ENCODE measurements around the gene NALCN.
A peak's percentile ranks its signal among the peaks of the same experiment; 100 is the strongest.

NALCN gene

DNA sequence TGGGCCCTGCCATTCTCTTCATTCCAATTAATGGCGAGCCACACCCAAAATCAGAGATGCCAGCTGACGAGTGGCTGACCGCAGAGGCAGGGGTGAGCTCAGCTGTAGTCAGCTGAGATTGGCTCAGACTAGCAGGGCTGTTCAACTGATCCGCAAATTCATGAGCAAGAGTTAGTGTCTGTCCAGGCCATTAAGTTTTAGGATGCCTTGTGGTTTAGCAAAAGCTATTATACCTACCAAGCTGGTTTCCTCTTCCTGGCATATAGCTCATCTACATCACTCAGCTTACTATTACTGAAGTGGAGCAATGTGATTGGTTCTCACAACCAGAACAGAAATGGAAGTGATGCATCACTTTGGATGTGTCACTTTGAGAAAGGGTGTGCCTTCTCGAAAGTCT is 148.7 kb downstream of the NALCN start:
- no peak for DNase-seq

DNA sequence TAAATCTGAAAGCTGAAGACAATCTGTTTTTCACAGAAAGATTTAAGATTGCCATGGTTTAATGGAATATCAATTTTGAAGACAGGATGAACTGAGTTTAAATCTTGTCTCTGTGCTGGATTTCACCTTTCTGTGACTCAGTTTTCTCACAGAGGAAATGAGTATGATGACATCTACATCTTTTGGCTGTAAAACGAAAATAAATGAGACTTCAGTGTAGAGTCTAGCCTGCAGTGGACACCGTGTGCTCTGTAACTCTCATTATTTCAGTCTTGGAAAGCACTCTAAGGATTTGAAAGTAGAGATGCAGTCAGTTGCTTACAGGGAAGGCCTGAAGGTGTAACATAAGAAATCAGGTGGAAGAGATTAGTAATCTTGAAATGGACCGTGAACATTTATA is 150.4 kb downstream of the NALCN start:
- DNase-seq = no peak

DNA sequence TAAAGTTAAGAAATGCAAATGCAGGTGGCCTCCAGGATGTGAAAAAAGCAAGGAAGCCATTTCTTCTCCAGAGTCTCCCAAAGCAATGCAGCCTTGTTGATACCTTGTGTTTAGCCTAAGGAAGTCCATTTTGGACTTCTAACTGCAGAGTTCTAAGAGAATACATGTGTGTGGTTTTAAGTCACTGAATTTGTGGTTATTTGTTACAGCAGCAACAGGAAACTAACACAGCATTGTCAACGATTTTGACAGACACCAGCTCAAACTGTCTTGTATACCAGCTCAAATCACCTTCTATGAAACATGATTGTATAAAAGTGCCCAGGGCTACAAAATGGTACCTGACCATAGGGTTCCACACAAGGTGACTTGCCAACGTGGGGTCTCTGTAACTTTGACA is 151.4 kb downstream of the NALCN start:
- no peak for DNase-seq

DNA sequence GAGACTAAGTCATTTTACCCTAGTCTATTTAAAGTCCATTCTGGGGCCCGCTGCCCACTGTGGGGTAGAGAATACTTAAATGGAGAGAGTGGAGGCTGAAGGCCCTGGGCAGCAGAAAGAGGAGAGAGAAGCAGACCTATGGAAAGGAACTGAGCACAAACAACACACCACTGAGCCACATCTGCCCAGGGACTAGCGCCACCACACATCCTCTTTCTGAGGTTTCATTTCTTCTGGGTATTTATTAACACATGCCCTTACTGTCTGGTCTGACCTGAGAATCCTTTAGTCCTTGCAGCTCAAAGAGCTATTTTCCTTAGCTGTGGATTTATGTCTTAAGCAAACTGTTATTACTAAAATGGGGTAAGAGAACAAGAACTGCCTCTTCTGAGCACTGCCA is 154.0 kb downstream of the NALCN start:
- no peak for DNase-seq

DNA sequence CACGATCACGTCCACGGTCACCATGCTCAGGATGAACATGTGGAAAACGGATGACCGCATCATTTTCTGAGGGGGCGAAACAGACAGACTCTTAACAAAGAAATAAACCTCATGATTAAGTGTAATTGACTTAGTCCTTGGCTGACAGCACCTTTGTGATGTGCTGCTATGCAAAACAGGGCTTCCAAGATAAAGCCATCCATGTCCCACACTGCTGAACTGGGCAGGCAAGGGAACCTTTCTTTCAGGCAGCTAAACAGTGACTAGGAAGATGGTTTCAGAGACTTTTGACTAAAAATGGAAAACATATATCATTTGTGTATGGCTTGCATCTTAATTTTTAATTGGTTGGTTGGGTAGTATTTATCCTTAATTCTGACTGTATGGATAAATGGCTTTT is 157.8 kb downstream of the NALCN start:
- no peak for DNase-seq

DNA sequence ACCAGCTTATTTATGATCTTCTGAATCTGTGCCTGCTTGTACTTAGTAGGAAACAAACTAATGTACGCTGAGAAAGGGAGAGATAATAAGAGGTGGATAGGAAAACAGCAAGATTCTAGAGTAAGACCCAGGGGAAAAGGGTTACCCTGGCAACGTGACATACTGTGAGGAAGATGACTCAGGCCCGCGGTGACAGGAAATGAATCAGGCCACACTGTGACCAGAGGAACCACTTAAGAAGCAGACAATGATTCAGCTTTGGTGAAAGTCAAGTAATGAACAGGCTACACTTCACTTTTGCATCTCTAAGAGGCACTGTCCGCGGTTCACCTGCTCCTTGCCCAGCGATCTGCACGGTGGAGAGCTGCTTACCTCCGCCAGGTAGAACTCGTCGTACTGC is 158.2 kb downstream of the NALCN start:
- peak; percentile 78 for DNase-seq

DNA sequence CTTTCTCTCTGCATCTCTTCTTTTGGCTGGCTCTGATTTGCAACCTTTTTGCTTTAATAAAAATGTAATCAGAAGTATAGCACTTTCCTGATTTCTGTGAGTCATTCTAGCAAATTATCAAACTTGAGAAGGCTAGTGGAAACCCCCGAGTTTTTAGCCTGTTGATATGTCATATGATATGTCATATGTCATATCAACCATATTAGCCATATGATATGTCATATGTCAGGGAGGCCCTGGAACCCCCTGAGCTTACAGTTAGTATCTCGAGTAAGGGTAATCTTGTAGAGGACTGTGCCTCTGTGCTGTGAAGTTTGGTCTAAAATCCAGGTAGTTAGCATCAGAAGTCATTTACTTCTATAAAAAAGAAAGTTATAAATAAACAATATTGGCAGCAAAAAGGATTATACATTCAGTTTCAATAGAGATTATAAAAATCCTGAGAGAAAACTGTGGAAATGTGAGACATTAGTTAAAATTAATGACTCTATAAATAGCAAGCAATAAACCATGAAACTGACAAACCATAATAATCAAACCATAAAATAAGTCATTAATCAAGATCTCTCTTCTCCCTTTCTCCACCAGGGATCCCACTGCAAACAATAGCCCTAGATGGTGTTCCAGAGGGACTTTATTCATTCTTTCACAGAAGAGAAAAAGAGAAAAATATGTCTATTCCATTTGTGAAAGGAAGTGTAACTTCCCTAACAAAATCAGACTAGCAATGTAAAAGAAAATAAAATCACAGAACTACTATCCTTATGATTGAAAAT is 167.4 kb downstream of the NALCN start:
- no peak for DNase-seq

DNA sequence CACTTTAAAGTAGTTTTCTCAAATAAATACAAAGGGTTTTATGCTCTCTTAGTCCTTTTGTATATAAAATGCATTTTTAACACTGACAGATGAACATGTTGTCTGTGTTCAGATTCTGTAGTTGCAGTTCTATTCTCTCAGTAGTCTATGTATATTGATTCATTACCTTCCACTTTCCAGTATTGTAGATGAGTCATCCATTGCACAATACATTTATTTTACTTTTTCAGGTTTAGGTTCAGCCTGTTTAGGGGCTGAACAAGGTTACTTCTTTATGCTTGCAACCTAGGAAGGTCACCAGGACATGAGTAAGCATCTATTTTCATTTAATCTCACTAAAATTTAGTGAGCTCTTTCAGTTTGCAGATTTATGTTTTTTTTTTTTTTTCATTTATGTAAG is 173.6 kb downstream of the NALCN start:
- DNase-seq = no peak

DNA sequence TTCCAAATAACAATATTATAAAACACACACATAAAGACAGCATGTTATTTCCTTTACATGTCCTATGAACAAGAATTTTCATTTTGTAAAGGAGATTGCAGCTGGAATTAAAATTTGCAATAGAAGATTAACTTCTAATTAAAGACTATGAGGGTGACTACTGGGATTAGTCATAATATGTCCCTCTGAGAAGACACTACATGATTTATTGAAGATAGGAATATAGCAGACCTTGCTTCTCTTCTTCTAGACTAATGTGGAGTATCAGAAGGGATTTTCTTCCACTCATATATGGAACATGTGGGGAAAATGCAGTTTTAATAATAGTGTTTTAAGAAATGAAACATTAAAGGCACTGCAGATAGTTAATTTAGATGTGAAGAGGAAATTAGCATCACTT is 177.8 kb downstream of the NALCN start:
- DNase-seq = no peak

DNA sequence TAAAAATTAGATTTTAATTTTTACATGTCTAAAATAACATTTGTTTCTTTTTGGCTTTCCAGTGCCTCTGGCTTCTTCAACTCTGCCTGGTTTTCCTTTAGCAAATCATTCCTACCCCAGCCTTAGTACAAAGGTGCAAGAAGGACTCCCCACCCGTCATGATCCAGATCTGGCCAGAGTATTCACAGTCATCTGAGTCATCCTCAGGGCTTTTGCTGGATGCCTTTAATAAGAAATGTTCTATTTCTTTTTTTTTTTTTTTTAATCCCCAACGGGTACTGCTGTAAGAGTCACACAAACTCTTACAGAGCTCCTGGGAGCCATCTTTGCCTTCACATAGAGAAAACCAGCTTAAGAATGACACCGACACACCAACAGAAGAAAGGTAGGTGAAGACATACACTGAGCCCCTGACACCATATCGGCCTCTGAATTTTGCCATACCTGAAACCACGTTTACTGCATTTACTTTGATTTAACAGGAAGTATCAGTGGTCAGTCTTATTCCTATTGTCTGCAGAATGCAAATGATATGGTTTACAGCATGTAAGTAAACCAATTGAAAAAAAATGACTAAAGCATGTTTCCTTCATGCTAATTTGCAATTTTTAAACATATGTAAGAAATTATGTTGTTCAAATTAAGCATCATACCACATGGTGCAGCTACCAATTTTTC is 184.4 kb downstream of the NALCN start:
- no peak for DNase-seq

DNA sequence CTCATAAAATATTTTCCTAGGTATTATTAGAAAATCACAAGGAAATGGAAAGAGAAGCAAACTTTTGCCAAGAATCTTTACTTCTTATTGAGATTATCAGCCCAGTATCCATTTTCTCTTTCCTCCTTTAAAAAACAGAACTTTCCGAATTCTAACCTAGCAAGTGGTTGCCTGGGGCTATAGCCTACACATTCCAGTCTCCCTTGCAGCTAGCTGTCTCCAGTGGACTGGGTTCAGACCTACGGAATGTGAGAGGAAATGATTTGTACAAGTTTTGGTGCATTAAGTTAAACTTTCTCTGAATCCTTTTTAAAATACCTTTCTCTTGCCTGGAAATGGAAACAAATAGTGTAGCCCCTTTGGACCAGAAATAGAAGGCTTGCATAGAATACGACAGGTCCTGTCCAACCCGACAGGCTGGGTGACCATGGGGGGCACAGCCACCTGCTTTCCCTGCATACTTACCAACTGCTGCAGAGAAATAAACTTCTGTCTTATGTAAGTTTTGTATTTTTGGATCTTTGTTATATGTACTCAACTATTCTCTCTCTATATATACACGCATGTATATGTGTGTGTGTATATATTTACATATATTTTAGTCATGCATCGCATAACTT is 185.9 kb downstream of the NALCN start:
- DNase-seq = no peak

DNA sequence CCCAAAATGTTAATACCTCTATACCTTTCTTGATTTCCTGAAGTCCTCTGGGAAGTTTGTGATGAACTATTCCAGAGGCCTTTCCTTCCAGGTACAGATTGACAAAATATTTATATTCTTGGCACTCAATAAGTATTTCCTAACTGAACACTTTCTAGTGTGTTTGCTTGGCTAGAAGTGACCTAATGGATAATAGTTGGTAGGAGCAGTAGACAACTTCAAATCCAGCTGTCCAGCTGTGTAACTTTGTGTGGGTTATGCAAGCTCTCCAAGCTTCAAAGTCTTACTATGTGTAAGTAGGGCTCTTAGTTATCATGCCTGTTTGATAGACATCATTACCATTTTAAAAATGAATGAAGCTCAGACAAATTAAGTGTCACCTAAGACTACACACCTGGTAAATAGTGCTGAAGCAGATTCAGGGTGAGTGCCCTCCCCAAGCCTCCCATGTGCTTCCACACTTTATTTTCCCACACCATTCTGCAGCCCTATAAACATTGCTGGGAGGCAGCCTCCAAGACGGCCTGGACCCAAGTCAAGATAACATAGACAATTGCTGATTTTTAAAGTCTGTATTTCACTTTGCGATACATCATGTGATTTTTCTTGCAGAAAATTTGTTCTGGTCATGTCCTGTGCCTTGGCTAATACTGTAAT is 196.6 kb downstream of the NALCN start:
- no peak for DNase-seq

DNA sequence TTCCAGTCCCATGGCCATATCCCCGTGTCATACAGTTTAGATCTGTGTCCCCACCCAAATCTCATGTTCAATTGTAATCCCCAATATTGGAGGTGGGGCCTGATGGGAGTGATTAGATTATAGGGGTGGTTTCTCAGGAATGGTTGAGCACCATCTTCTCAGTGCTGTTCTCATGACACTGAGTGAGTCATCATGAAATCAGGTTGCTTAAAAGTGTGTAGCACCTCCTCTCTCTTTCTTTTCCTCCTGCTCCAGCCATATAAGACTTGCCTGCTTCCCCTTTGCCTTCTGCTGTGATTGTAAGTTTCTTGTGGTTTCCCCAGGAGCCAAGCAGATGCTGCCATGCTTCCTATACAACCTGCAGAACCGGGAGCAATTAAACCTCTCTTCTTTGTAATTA is 197.8 kb downstream of the NALCN start:
- no peak for DNase-seq

DNA sequence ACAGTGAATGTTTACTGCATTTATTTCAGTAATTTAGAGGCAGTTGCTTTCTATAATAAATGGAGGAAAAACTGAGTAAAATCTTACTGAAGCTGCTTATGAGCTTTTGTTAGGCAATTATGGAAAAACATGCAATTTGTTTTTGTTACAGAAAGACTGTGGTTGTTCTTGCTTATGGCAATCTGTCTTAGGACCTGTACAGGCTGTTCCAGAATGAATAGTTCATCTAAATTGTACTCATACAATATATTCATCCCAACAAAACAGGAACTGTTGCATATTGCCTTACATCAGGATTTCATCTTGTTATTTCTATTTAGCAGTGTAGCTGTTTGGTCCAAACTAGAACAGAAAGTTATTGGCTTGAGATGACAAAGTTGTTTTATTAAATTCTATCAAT is 199.2 kb downstream of the NALCN start:
- DNase-seq = no peak

DNA sequence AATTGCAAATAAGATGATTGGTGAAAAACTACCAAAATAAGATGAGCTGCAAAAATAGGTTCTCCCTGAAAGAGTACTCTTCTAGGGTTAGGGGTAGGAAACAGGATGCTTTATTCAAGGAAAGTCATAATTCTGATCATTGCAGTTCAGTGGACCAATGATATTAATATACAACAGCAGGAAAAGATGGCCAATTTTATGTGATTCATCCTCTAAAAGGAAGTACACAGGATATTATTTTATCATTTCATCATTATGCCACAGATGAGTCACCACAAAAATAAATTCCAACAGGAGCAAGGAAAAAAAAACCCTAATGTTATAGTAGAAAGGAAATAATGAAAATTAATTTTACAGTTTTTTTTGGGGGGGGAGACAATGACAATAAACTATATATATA is 205.0 kb downstream of the NALCN start:
- DNase-seq = no peak

DNA sequence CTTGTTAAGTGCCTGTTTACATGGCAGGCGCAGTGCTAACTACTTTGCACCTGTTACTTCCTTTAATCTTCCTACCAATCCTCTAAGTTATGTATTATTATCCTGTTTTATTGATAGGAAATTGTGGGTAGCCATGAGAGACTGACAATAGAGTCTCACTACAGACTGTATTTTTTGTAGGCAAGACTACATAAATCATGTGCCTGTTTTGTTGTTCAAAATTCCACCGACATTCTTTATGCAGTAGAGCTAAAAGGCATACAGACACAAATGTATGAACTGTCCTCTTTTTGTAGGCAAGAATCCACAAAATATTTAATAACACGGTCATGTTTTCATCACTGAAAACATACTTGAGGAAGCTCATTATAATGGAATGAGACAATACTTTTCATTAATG is 205.5 kb downstream of the NALCN start:
- no peak for DNase-seq

DNA sequence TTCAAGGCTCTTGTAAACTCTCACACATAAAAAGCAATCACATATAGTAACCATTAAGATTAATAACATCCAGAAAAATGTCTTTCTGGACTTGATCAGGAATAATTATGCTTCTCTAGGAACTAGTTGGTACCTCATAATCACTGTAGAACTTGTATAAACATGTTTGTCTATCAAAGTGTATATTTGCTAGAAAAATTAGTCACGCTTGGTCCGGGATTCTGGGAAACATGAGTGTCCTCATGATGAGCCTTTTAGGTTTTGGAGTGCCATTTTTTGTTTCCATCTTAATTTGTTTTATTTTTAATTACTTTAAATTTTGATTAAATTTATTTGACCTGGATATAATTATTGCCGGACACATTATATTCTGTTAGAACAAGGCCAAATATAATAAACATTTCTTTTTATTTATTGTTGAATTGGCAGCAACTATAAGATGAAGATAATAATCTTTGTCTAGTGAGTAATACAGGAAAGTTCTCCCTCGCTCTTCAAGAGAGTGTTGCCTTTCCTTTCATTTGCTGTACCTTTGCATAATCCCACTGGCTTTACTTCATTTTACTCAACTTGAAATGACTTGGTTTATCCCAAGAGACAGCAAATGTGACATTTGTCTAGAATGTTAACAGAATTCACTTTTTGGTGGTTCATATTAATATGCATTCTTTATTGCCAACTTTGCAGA is 207.0 kb downstream of the NALCN start:
- DNase-seq = no peak

DNA sequence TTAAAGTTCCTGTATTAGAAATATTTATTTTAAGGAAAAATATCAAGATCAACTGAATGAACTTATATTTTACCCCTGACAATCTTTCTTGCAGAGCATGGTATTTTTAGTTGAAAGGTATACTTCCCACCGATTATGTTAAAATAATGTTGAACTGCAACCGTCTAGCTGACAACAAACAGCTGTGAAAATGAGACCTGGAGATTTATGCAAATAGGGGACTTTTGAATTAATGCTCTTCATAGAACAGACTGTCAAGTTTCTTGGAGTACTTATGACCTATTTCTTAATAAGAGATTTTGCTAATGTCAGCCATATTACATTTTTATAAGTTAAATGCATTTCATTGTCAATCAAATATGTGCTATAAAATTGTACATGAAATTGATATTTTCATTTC is 210.9 kb downstream of the NALCN start:
- no peak for DNase-seq

DNA sequence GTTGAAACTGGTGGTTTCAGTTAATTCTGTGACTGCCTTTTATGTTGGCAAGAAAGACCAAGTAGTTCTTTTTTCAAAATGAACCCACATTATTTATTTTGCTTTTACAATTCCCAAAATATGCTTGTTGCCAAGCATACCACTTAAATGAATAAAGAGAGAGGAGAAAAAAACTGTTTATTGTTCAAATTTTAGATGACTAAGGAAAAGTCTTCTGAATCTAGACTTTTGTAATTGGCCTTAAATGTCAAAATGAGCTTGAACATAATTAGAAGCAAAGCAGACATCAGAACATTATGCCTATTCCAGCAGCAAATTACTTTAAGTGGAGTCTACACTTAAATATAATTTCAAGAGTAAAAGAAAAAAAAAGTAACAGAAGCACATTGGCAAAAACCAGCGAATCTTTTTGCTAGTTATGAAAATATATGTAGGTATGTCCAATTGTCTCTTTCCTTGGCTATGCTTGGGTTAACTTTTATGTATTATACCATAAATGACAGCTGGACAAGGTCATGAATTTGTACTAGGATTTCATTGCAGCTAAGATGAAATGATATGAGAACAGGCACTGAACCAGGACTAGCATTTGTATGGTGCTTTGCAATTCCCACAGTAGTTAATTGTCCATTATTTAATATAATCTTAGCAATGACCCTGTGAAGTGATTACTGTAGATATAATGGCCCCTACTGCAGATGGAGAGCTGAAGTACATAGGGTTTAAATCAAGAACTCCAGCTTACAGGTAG is 211.9 kb downstream of the NALCN start:
- no peak for DNase-seq

DNA sequence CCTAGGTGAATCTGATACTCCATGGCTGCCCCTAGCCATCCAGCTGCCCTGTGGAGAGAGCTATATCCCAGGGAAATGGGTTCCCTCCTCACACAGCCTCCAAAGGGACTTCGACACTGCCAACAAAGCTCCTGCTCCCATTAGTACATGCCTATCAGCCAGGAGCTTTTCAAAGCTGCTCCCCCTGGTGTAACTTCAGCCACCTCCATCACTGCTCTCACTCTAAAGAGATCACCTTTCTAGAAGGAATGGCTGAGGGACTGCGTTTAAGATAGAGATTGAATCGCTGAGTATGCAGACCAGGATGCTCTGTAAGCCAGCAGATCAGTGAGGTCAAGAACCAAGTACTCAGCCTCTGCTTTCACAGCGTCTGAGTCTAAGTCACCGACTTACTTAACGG is 213.7 kb downstream of the NALCN start:
- DNase-seq = no peak

DNA sequence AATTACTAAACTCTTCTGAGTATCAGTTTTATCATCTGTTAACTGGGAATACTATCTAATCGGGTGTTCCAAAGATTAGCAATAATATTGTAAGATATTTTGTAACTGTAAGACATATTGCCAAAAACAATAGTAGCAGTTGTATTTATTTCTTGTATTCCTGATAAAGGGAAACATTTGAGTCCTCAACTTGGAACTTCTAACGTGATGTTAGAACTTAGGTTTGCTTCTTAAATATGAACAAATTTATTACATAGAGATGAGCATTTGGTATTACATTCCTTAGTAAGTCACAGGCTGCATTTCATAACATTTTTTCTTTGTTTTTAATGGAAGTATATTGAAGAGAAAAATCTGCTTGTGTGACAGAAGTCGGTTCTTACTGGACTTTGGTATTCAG is 225.3 kb downstream of the NALCN start:
- DNase-seq = no peak

DNA sequence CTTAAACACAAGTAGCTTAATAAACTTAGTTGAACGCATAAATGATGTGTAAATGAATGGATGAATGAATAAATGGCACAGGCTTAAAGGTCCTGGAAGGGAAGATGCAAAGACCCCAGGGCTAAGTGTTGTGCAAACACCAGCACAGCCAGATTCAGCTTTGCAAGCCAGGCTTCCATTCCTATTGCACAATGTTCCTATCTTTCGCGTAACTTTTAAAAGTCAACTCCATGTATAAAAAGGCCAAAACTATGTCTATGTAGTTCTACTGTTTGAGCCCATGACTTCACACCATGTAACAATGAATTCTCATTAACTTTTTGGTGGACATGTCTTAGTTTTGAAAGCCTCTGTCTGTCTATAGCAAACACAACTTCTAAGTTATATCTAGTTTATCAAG is 226.0 kb downstream of the NALCN start:
- DNase-seq = no peak

DNA sequence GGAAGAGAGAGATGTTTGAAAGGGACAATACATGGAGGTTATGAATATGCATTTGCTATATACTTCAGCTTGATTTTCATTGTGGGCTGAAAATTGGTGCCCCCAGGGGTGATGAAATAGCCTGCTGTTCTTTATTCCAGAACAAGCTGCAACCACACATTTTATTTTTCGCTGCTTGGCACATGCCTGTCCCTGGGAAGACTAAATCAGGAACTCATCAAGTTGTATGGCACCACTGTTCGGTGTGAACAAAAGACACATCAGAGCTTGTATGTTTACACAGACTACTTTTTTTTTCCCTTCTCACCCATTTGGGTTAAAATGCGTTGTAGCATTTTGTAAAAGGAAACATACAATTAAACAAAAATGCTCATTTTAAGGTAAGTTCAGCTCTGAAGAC is 230.7 kb downstream of the NALCN start:
- no peak for DNase-seq
